C4-2B (cell line): ENCODE results near the gene CLEC16A.

Experiments
- CTCF ChIP-seq: fragments of 450-650 bp; conservative IDR thresholded peaks from 2 replicates; pipeline ENCODE4 v1.5.1; 2017; ENCODE audit warnings: mild to moderate bottlenecking
- ZFX ChIP-seq: fragments of 450-650 bp; IDR thresholded peaks from 2 replicates; pipeline ENCODE4 v1.6.1; 2017

DNA sequence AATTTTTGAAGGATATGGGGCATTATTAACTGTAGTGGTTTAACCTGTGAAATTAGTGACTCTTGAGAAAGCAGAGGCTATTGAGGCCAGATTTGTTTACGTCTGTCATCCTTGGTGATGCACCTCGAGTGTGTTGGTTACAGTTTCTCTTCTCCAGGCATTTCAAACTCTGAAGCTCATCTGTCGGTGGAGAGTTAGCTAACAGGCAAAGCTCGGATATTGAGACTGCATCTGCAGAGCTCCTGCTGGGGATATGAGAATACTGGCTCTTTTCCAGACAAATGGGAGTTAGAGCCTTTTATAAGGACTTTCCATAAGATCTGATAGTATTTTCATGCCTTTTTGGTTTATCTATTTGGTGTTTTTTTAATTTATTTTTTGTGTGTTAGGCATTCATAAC, 6.7 kb downstream of the CLEC16A start:
- TF ChIP-seq CTCF (no peak), ZFX (no peak)
